ENCODE measurements around the gene TEX2. TPM values are rescaled to one million over a fixed set of nuclear protein-coding genes. Genes with fewer than 3 reads are reported as not detected.

The TEX2 gene
- polyA plus RNA-seq, 5 donors = 19.5 to 29.5 (median 23.3) TPM

DNA sequence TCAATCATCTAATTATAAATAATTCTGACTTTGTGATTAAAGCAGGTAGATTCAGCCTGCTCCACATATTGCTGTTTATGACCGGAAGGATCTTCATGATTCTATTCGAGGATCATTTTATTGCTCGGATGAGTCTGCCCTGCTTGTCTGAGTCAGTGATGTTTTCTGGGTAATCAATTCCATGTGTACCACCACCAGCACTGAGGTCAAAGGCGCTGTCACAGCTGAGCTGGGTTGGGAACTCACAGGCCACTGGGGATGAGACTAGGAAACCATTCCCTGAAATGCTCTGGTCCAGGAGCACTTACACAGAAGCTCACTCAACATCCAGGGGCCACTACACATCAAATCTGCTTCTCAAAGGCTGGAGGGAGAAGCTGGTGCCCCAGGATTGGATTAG lies 102.7 kb downstream of the TEX2 start:
- no peak for DNase-seq

DNA sequence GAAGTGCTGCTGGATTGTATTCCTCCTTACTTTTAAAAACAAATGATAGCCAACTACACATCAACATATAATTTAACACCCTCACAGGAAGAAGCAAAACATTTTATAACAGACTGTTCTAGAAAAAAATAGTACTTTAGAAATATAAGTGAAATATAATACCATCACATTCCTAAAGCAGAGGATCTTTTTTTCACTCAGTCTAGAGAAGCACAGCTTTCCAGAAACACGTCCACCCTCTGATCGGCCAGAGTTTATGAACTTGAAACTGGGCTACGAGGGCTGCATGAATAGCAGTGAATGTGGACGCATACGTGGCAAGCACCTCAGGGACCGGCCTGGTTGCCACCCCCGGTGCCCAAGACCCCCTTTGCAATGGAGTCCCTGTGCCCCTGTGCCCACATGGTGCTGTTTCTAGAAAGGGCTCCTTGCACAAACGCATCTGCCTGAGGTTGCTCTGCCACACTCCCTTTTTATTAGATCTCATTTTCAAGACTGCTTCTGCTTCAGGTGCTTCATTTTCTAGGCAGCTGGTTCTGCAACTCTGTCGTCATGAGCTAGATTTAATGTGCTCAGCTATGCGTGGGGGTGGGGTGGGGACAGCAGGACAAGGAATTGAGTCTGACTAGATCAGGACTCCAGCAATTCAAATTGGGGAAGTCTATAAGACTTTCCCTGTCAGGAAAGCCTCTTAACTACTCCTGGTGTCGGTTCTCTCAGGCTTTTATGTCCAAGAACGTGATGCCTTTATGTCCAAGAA lies 104.0 kb downstream of the TEX2 start:
- no peak for DNase-seq

DNA sequence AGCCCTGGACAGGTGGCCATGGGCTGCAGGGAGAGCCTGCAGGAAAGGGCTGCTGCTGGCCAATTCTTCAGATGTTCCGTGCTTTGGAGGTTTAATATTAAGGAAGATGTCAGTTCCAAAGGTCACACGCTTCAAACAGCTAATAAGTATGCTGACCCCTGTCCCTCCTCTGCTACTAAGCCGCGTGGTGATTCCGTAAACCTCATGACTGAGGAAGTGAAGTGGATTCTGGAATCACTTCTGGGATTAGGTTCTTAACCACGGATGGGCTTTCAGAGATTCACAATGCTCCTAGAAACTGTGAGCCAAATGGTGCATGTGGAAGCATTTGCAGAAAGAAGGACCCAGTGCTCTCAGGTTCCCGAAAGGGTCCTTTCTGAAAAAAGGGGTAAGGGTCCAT lies 104.7 kb downstream of the TEX2 start:
- DNase-seq = no peak

DNA sequence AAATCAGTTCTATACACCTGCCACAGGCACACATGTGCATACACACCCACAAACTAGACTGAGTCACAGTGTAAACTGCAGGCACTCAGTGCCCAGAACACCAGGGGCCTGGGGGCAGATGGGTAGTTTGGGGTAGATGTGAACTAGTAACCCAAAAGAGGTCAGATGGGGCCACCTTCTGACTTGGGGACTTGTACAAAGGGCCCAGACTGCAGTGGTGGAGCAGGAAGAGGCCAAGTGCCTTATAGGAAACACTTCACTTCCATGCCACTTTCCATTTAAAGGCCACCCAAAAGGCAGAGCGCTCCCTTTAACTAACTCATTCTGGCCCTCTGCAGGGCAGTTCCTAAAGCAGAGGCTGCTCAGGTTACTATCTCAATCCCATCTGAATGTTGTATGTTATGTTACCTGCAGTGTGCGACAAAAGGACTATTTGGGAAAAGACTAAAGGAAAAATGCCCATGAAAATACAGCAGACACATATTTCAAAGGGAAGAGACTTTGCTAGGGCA lies 105.3 kb downstream of the TEX2 start:
- no peak for DNase-seq

DNA sequence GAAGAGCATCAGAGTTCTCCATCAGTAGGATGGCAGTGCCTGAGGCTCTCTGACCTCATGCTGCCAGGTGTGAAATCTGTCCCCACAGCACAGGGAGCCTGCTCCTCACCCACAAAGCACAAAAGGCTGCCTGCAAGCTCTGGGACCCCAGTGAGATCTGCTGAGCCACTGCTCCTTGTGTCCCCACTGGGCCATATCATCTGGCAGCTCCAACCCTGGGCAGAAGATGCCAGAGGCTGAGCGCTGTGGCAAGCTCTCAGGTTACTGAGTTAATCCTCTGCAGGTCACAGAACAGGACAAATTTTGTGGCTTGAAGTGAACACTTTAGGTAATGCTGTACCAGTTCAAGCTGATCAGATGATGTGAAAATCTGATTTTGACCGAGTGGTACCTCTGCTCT lies 106.4 kb downstream of the TEX2 start:
- DNase-seq = no peak

DNA sequence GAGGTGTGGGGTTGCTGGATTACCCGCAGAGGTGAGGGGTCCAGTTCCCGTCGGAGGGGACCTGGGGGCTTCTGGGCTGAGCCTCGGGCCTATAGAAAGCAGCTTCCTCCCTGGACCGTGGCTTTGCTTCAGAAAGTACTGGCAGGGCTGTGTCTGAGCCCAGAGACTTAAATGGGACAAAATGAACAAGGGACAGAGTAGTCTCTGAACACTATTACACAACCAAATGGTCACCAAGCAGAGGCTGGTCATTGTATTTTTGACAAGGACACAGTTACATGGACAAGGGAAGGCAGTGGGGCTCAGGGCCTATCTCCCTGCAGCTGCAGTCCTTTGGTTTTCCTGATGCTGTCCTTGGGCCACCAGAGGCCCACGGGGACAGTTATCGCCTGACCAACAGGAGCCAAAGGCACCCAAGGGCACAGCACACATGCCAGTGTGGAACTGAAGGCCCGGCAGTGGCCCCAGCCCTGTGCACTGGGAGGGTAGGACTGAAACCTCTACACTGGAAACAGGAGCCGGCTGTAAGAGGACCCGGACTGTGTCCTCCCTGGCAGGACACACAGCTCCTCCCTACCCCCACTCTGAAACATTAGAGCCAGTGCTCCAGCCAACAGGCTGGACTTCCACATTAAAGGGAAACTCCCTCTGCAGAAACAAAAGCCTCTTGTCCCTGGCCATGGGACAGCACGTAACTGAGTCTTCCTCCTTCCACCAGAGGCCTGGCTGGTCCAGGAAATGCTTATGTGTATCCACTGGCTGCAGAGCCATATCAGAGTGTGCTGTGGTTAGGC lies 107.1 kb downstream of the TEX2 start:
- peak in 1 of 2 donors; percentile 60 for DNase-seq

DNA sequence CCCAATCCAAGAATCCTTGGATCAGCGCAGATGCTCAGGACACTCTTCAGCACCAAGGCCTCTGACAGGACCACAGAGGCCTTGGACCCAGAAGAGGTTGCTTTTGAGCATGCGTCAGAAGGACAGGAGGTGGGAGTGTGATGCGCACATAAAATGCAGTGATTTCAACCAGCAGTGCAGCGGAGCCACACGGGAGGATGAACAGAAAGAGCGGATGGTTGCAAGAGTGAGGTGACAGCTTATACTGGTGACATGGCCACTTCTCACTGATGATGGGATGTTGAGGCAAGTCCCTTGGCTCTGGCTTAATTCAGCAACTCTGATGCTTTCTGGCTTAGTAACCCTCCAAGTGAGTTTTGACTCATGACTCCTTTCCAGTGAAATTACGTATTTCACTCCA lies 107.9 kb downstream of the TEX2 start:
- no peak for DNase-seq

DNA sequence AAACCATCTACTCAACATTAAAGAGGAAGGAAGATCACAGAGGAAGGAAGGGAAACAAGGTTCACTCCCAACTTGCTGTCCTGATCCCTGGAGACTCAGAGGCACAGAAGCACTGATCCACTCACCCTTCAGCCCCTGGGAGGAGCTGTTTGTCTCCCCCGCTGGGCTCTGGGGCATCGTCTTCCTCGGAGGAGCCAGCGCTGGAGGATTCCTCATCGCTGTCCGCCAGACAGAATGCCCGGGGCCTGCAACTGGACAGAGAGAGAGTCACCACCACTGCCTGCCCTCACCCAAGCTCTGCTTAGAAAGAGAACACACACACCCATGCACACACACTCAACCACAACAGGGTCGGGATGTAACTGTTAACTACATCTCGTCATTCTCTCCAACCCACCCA lies 108.3 kb downstream of the TEX2 start:
- DNase-seq = no peak

DNA sequence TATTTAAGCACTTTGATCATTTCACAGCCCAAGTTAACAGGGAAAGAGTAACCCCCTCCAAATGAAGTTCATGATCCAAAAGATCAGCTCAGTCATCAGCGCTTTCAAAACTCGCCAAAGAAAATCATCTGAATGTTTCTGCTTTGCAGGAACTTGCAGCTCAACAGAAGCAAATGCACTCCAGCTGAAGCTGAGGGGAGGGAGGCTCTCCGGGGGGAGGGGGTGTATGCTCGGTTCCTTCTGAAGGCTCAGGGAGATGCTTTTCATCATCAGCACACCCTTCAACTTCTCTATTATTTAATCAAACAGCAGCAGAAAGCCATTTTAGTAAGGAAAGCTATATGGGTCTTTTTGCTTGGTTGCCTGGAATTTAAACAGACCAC lies 108.8 kb downstream of the TEX2 start:
- peak in 1 of 2 donors; percentile 55 for DNase-seq

DNA sequence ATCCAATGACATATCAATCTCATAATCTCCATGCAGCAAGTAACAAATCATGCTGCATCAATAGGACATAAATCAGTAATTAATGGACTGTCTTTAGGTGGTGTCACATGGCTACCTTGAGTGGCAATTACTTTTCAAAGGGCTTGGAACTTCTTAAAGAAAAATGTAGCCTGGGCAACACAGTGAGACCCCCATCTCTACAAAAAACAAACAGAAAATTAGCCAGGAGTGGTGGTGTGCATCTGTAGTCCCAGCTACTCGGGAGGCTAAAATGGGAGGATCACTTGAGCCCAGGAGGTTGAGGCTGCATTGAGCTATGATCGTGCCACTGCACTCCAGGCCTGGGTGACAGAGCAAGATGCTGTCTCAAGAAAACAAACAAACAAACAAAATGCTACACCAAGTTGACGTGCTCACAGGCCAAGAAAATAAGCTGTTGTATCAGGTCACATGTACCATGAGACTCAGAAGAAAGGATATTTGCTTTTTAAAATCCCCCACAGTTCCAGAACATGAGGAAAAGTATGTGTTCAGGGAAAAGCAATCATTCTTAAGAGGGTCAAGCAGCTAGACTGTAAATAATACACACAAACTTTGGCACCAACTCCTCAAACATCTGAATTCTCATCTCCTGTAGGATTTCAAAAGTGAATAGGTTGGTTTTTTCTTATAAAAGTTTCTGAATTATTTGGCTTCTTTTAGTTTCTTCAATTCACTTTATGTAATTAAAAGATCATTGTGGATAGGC lies 109.3 kb downstream of the TEX2 start:
- DNase-seq = no peak

DNA sequence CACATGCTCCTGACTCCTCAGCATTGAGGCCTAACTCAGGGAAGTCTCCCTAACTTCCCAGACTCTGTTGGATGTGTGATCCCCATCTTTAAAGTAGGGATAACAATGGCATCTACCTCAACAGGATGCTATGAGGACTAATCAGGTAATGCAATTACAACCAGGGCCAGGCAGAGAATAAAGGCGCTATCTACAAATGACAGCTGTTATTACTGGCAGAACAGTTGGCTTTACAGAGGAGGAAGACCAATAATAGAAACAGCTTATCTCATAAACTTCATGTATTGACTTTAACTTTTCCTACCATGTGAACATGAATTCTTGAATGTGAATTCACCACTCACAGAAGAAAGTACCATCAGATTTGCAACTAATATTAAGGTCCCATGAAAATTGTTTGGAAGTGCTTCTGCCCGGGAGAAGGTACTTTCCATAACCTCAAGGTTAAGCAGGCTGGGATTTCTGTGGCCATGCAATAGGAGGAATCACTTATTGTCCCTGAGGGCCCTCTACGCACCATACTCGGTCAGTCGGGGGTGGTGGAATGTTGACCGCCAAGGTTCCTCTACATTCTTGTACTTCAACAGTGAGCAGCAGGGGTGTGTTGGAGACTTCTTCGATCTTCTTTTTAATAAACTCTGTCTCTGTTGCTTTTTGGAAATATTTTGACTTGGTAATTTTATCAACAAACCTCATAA lies 110.5 kb downstream of the TEX2 start:
- no peak for DNase-seq

DNA sequence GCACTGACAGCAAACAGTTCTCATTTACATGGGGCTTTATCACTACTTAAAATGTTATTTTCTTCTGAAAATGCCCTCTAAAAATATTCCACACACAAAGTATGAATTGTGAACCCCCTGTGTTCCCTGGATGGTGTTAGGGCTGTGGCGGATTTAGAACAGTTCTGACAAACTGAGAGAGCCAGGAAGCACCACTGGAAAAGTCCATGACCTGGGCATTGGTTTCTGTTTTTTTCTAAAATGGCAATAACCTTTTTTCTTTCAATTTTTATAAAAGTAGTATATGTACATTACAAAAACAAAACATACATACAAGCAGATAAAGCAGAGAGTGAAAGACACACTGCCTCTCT lies 112.1 kb downstream of the TEX2 start:
- no peak for DNase-seq

DNA sequence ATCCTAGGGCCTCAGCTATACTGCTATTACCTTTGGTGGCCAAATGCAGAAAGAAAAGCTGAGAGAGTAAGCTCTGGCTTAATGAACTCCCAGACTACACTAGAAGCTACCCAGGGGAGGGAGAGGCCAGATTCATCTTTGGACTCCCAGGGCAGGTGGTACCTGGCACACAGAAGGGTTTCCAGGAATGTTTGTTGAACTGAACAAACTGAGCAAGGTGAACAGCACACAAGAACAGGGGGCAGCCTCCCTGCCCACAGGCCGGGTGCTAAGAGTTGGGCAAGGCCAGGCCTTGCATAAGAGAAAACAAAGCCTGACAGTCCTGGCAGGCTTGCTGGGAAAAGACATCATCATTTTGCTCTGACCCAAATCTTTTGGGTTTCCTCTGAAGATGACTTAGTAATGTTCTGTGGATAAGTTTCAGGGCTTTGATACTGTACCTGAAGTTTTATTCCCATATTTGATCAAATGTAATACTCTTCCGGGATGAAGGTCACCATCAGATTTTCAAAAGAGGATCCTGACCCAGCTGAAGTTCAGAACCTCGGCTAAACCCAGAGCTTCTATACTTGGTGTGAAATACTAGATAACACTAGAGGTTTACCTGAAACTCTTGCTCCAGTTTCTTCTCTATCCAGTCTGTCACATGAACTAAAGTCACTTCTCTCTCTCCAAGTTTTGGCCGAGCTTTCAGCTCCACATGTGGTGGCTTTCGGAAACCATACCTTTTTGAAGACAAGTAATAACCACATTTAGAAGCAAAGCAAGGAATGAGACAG lies 112.6 kb downstream of the TEX2 start:
- no peak for DNase-seq

DNA sequence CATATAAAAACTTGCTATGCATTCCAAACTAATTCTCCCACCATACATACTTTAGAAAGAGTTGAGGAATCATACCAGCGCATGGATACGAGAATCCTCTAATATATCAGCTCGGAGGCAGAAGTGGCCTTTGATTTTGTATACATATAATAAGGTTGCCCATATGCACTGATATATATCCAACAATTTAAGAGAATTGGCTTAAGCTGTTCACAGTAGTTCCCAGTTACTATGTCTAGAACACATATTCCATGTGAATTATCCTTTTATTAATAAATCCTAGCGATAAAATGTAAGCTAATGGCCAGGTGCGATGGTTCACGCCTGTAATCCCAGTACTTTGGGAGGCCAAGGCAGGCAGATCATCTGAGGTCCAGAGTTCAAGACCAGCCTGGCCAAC lies 113.9 kb downstream of the TEX2 start:
- no peak for DNase-seq

DNA sequence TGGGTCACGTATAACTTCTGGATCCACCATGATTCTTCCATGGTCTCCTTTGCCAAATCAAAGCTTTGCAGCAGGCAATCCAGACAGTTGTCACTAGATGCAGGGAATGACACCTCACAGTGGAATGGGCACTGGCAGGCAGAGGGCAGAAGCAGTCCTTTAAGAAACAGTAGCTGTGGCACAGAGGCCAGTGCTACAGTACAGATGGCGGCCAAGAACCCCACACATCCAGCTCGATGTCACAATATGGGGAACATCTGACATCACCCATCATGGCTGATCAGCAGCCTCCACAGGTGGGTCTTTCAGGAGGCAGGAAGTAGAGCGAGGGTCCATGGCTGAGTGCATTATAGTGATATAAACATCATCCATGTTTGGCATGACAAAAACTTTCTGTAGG lies 114.4 kb downstream of the TEX2 start:
- DNase-seq = no peak

DNA sequence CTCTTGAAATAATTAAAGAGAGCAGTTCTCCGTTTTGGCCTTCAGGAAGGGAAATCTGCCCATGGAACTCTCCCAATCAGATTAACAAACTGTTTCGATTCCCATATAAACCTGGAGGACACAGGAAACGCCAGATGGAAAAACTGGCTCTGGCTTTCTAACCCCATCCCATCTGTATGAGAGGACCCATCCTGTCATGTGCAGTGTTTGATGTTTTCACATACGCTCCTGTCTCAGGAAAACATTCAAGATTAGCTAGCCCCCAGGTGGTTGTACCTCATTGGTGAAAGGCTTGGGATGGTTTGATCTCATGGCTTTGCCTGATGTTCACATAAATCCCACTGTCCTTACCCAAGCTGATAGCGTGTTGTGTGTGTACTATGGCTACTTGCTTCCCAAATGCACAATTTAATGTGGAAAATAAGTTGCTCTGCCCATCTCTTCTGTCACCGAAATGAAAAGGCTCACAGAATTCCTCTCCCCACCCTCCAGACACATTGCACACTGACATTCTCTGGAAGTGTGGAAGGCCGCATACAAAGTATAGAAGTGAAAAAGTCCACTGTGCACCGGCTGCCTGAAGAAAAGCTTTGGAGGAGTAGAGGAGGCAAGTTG lies 114.9 kb downstream of the TEX2 start:
- no peak for DNase-seq

DNA sequence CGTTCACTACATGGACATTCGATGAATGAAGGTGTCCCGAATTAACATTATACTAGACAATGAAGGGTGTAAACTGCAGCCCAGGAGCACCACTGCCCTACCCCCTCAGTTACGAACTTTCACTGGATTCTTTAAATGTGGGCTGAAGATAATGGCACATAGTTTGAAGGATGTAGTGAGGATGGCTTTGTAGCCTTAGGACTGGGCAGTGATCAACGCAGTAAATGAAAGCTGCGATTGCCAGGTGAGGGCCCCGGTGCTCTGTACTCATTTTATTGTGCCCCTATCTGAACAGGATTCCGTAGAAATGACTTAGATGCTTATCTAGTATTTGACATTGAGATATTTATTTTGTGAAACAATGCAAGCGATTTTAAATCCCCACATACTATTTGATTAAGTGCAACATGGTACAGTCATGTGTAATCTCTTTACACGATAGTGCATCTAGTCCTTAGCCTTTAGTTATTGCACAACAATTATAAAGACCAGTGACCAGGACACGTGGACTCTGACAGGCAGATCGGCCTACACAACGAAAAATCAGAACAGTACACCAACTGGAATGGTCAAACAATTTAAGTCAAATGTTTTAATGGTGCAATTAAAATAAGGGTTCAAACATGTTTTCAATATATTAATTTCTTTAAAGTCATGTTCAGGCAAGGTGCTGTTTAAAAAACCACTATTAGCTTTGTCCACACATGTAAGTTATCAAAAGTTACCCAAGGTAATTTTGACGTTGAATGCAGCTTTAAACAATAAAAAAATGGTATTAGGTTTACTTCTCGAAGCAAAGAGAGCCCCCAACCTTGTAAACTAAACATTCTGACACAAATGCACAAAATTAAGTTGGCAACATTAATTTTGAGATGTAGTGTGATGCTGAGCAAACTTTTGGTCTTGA lies 115.7 kb downstream of the TEX2 start:
- DNase-seq = no peak

DNA sequence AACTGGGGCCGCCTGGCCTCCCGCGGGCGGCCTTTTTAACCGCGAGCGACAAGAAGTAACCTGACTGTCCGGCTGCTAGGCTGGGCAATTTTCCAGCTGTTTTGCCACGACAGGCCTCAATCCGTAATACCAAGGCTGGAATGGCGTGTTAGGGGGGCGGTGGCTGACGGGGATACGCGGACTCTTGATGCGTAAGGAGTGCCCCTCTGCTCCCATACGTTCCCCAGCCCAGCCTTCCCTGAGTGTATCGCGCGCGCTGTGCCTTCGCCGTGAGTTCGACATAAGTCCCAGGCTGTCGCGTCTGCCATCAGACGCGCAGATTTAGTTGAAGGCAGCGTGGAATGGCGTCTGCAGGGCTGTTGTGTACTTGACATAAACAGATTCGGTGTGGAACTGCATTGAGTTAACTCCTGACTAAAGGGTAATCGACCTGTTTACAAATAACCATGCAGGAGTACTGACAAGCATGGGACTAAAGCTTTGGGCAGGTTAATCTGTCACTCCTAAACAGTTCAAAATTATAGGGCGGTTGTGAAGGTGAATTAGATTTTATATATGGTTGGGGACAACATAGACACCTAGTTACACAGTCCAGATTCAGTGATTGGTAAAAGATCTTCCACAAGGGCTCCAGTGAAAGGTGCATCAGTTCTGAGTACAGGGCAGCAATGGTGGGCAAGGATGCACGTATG lies 116.5 kb downstream of the TEX2 start:
- peak; percentile 68 to 70 for DNase-seq
